Endothelial cell of umbilical vein (primary cell): Measurements from ENCODE around the gene TNNT3. TPM values are rescaled to one million over a fixed set of nuclear protein-coding genes. Genes with fewer than 3 reads are reported as not detected.

Source experiments
- BruUV-seq: library from RNA; stranded (reverse); fragments of 400-500 nt; replicated peaks from 2 replicates; lab custom pipeline; 2021; lab: Mats Ljungman, UMichigan
- CTCF ChIA-PET: fragments of 300-600, 350-600 bp; sonication (Branson Sonifier 250); formaldehyde crosslinking; loops from one replicate; lab custom pipeline; 2021; ENCODE audit warnings: antibody characterized with exemption, inconsistent platforms; lab: Charles Lee
- POLR2A ChIA-PET: fragments of 300-600, 350-600 bp; sonication (Branson Sonifier 250); formaldehyde crosslinking; loops from one replicate; lab custom pipeline; 2021; ENCODE audit warnings: antibody characterized with exemption, inconsistent platforms; lab: Charles Lee
- DNase-seq: peaks from one replicate; pipeline ENCODE4 v3.0.0-alpha.2; 2011; ENCODE audit warnings: low read depth, low spot score
- FAIRE-seq: peaks from 2 replicates; lab custom pipeline; 2011; peaks lifted over from hg19 to GRCh38; lab: Jason Lieb, UNC
- H2AFZ ChIP-seq: 2 replicates; pipeline ENCODE4 v1.6.0; 2012; ENCODE audit warnings: low read depth, low read length, control low read depth, inconsistent platforms
- H3K27ac ChIP-seq: 2 replicates; pipeline ENCODE4 v1.5.1; 2011; ENCODE audit warnings: low read depth, mild to moderate bottlenecking, control low read depth, low read length, moderate library complexity; ENCODE audit not compliant: insufficient read depth
- H3K27me3 ChIP-seq, 2 experiments: 2 replicates each; pipeline versions ENCODE4 v1.6.0 to v1.6.1; 2011; ENCODE audit warnings: low read length in 2 of 2, mixed read lengths in 1 of 2; ENCODE audit not compliant: control insufficient read depth in 2 of 2, insufficient read depth in 2 of 2
- H3K36me3 ChIP-seq, 2 experiments: 2 replicates in 1 of 2; 3 replicates in 1 of 2; pipeline ENCODE4 v1.5.1; 2011; ENCODE audit warnings: low read length in 2 of 2, mild to moderate bottlenecking in 1 of 2, moderate library complexity in 1 of 2; ENCODE audit not compliant: control insufficient read depth in 2 of 2, insufficient read depth in 2 of 2; ENCODE audit errors: extremely low read depth in 1 of 2
- H3K4me1 ChIP-seq: 3 replicates; pipeline ENCODE4 v1.5.1; 2011; ENCODE audit warnings: mild to moderate bottlenecking, low read length; ENCODE audit not compliant: control insufficient read depth, insufficient read depth; ENCODE audit errors: extremely low read depth
- H3K4me2 ChIP-seq: 2 replicates; pipeline ENCODE4 v1.6.1; 2011; ENCODE audit warnings: low read length, control low read depth, mixed read lengths; ENCODE audit not compliant: insufficient read depth
- H3K4me3 ChIP-seq, 3 experiments: fragments of 200-600 bp in 1 of 3; sonication (generic), shearing (Covaris generic) in 1 of 3; replicated peaks in 1 of 3; 2 replicates each; pipeline ENCODE4 v1.5.1; 2011 to 2016; ENCODE audit warnings: control low read depth in 3 of 3, low read length in 3 of 3, mild to moderate bottlenecking in 2 of 3, inconsistent platforms in 1 of 3, low read depth in 1 of 3, moderate library complexity in 1 of 3; ENCODE audit not compliant: insufficient read depth in 1 of 3
- H3K79me2 ChIP-seq: 2 replicates; pipeline ENCODE4 v1.6.0; 2012; ENCODE audit warnings: low read length, inconsistent platforms; ENCODE audit not compliant: control insufficient read depth, insufficient read depth
- H3K9ac ChIP-seq: replicated peaks from 2 replicates; pipeline ENCODE3; 2011; ENCODE audit warnings: low read length, control low read depth; ENCODE audit not compliant: insufficient read depth; ENCODE audit errors: extremely low read depth
- H3K9me1 ChIP-seq: replicated peaks from 3 replicates; pipeline ENCODE4 v1.6.0; 2011; ENCODE audit warnings: mild to moderate bottlenecking, low read length; ENCODE audit not compliant: control insufficient read depth, insufficient read depth; ENCODE audit errors: extremely low read depth
- H3K9me3 ChIP-seq: replicated peaks from 2 replicates; pipeline ENCODE4 v1.5.1; 2012; ENCODE audit warnings: low read length, inconsistent platforms; ENCODE audit not compliant: control insufficient read depth, insufficient read depth
- H4K20me1 ChIP-seq: replicated peaks from 2 replicates; pipeline ENCODE3; 2011; ENCODE audit warnings: mild to moderate bottlenecking, low read length; ENCODE audit not compliant: control insufficient read depth, insufficient read depth; ENCODE audit errors: extremely low read depth
- EZH2 ChIP-seq: IDR thresholded peaks from 2 replicates; pipeline ENCODE4 v1.6.1; 2012; ENCODE audit warnings: borderline replicate concordance, low read depth, mild to moderate bottlenecking, moderate library complexity, low read length, inconsistent platforms; ENCODE audit not compliant: severe bottlenecking
- FOS ChIP-seq: IDR thresholded peaks from 2 replicates; pipeline ENCODE4 v1.6.1; 2011; ENCODE audit warnings: mild to moderate bottlenecking, low read length, moderate library complexity, borderline replicate concordance; ENCODE audit not compliant: insufficient read depth
- GATA2 ChIP-seq: IDR thresholded peaks from 2 replicates; pipeline ENCODE4 v1.7.0; 2011; ENCODE audit warnings: low read depth, mild to moderate bottlenecking, moderate library complexity, mixed read lengths, low read length; ENCODE audit not compliant: insufficient read length, insufficient read depth
- JUN ChIP-seq: IDR thresholded peaks from 2 replicates; pipeline ENCODE4 v1.6.1; 2011; ENCODE audit warnings: borderline replicate concordance, low read depth; ENCODE audit not compliant: insufficient read length, insufficient read depth
- MYC ChIP-seq: IDR thresholded peaks from one replicate; pipeline ENCODE4 v1.6.1; 2011; ENCODE audit warnings: mild to moderate bottlenecking, low read depth, low read length
- POLR2A ChIP-seq: IDR thresholded peaks from 2 replicates; pipeline ENCODE4 v1.6.1; 2012; ENCODE audit warnings: low read depth, mild to moderate bottlenecking, control low read depth, low read length
- POLR2AphosphoS5 ChIP-seq: IDR thresholded peaks from 2 replicates; pipeline ENCODE4 v1.6.1; 2012; ENCODE audit warnings: low read depth, mild to moderate bottlenecking, control low read depth, low read length, moderate library complexity; ENCODE audit not compliant: insufficient read depth
- dilution Hi-C: fragments of 300-500 bp; cut with MboI; formaldehyde crosslinking; loops from one replicate; pipeline ENCODE4 v1.15.0; 2019; ENCODE audit warnings: low sequenced_read_pairs; ENCODE audit not compliant: extremely low pct_ligation_motif_present
- intact Hi-C: fragments of 100-400 bp; cut with micrococcal nuclease; formaldehyde crosslinking; loops from one replicate; pipeline ENCODE4 v1.10.0; 2022
- polyA plus RNA-seq, 4 experiments: library from polyadenylated mRNA; depleted of rRNA in 3 of 4; stranded (reverse) in 3 of 4; unstranded in 1 of 4; fragments of >200 nt; gene quantifications; 2 replicates each; pipeline versions ENCODE4 v1.2.1 to v1.2.3, GENCODE V29; 2011 to 2012; ENCODE audit warnings: missing spikeins in 1 of 4
- total RNA-seq: library from RNA; stranded (reverse); gene quantifications from 2 replicates; pipeline ENCODE4 v1.2.3, GENCODE V29; 2021
- TF ChIP-seq, protein P1 (sequence below), 2 donors: IDR thresholded peaks; 1 replicate in 1 of 2; 2 replicates in 1 of 2; pipeline ENCODE4 v1.5.1; 2011; ENCODE audit warnings: low read length in 2 of 2, mild to moderate bottlenecking in 2 of 2, moderate library complexity in 2 of 2, control low read depth in 1 of 2, inconsistent platforms in 1 of 2, low read depth in 1 of 2; ENCODE audit not compliant: insufficient read depth in 1 of 2; ENCODE audit errors: extremely low read depth in 1 of 2
- TF ChIP-seq, protein P2 (sequence below): IDR thresholded peaks from 2 replicates; pipeline ENCODE4 v1.6.1; 2011; ENCODE audit not compliant: insufficient read depth, insufficient read length

TNNT3 gene
- total and polyA plus RNA-seq, 2 donors (not counting 3 experiments of a cell fraction or from before 2014, with no cell fraction given), result not detected

DNA sequence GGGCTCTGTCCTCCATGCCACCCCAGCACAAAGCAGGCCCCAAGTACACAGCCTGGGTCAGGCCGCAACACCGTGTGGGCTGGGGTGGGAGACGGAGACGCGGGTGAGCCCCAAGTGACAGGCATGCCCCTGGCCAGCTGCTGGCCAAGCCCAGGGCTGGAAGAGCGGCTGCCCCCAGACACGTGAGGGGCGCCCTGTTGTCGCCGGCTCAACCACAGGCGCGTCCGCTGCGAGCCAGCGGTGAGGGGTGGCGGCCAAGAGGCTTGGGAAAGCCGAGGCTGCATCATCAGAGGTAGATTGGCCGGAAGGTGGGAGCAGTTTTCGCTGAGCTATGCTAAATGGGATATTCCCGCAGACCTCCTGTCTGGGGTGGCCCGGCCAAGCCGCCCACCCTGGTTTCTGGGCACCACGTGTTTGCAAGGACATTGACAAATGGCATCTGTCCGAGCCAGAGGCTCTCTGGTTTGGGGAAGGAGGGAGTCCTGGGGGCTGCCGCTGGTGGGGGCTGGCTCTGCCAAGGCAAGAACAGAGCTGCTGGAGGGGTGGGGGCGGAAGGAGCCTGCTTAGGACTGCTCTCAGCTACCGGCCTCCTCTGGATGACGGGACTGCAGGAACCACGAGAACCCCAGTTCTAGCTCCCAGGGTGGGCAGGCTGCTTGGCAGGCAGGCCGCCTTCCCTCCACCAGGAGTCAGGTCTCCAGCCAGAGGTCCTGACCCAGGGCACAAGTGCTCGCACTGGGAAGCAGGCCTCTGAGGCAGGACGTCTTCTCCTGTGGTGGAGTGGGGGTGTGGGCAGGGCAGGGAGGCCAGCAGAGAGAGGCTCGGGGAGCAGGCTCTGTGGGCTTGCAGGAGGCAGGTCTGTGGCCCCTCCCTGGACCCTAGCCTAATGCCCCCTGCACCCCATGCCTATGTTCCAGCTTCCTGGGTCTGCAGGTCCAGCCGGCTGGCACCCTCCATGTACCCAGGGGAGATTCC is 28.4 kb upstream of the TNNT3 start:
- Histone ChIP-seq H4K20me1 (no peaks in the 10 kb centered on the region), H3K9ac (no peak overlapping the region), H3K79me2 (no peaks in the 10 kb centered on the region), H3K4me2 (no peak overlapping the region), H3K4me1 (no peaks in the 10 kb centered on the region), H3K27me3 (peaks cover 2 to 3% of the 10 kb centered on the region in 2 experiments), H3K36me3 (no peaks in the 10 kb centered on the region), H3K4me3 (no peak overlapping the region), H3K9me3 (no peaks in the 10 kb centered on the region), H3K9me1 (no peaks in the 10 kb centered on the region), H3K27ac (no peak overlapping the region), H2AFZ (no peak overlapping the region)
- dilution Hi-C loops (no loop called here), intact Hi-C loops (no loop called here)
- DNase-seq (no peak), FAIRE-seq (no peak)
- ChIA-PET POLR2A (no interaction called here), CTCF (interaction anchor here (1.0 to 2.2 kb wide), 3 partner anchors 9 to 239 kb away, joined by 3 to 15 read pairs (median 4); no protein-coding TSS in a partner anchor)
- BruUV-seq, result no TSS peak
- TF ChIP-seq, protein P1, sequence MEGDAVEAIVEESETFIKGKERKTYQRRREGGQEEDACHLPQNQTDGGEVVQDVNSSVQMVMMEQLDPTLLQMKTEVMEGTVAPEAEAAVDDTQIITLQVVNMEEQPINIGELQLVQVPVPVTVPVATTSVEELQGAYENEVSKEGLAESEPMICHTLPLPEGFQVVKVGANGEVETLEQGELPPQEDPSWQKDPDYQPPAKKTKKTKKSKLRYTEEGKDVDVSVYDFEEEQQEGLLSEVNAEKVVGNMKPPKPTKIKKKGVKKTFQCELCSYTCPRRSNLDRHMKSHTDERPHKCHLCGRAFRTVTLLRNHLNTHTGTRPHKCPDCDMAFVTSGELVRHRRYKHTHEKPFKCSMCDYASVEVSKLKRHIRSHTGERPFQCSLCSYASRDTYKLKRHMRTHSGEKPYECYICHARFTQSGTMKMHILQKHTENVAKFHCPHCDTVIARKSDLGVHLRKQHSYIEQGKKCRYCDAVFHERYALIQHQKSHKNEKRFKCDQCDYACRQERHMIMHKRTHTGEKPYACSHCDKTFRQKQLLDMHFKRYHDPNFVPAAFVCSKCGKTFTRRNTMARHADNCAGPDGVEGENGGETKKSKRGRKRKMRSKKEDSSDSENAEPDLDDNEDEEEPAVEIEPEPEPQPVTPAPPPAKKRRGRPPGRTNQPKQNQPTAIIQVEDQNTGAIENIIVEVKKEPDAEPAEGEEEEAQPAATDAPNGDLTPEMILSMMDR (IDR thresholded peaks at IDR 0.05; ENCODE audit: extremely low read depth in 1 of 2, insufficient read depth in 1 of 2, low read depth in 1 of 2, low read length in 2 of 2), result no peak
- no peak for TF ChIP-seq POLR2A
- no peak for TF ChIP-seq EZH2
- TF ChIP-seq, protein P2, sequence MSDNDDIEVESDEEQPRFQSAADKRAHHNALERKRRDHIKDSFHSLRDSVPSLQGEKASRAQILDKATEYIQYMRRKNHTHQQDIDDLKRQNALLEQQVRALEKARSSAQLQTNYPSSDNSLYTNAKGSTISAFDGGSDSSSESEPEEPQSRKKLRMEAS, result no peak
- TF ChIP-seq MYC, result no peak
- no peak for TF ChIP-seq GATA2
- no peak for TF ChIP-seq POLR2AphosphoS5
- TF ChIP-seq JUN, result no peak
- TF ChIP-seq FOS, result no peak
